Measurements from ENCODE around the gene PM20D2.
"Not testable (repeated sequence)": the region's sequence is repeated elsewhere in the genome, so short reads cannot be mapped to it uniquely, and the experiment has no call there.

PM20D2 gene, protein sequence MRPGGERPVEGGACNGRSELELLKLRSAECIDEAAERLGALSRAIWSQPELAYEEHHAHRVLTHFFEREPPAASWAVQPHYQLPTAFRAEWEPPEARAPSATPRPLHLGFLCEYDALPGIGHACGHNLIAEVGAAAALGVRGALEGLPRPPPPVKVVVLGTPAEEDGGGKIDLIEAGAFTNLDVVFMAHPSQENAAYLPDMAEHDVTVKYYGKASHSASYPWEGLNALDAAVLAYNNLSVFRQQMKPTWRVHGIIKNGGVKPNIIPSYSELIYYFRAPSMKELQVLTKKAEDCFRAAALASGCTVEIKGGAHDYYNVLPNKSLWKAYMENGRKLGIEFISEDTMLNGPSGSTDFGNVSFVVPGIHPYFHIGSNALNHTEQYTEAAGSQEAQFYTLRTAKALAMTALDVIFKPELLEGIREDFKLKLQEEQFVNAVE

DNA sequence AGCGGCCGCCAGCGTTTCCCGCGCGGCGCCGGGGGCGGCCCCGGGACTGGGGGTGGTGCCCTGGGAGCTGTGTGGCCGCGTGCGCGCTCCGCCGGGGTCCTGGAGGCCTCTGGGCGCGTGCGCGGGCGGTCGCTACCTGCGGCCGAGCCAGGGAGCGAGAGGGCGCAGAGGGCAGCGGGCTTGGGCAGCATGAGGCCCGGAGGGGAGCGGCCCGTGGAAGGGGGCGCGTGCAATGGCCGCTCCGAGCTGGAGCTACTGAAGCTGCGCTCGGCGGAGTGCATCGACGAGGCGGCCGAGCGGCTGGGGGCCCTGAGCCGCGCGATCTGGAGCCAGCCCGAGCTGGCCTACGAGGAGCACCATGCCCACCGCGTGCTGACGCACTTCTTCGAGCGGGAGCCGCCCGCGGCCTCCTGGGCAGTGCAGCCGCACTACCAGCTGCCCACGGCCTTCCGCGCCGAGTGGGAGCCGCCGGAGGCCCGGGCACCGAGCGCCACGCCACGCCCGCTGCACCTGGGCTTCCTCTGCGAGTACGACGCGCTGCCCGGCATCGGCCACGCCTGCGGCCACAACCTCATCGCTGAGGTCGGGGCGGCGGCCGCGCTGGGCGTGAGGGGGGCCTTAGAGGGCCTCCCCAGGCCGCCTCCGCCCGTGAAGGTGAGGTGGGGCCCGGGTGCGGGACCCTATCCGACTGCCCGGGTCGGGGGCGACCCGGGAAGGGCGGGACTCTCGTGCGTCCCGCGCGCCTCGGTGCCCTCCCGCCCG is at the start of gene PM20D2:
Gene PM20D2, plus strand, starts transcription at position 100 of the 762 bp plus-strand sequence. Its CDS starts 90 bp downstream, at position 190.
- FAIRE-seq = no peak

DNA sequence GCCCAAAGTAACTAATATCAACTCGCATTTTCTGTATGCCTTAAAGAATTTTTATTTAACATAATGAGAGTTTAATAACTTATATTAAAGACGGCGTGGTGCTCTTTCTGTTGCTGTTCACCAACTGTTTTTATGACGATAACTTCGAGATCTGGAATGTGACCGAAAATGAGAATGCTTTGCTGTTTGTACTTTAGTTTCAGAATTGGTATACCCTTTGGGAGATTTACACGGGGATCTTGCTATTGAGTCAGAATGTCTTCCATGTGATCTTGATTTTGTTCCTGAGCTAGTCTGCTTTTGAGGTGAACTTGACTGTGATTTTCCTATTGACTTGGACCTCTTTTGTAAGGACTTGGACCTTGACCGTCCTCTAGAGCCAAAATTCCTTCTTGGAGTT is 47.4 kb upstream of the PM20D2 start:
- FAIRE-seq = no peak

DNA sequence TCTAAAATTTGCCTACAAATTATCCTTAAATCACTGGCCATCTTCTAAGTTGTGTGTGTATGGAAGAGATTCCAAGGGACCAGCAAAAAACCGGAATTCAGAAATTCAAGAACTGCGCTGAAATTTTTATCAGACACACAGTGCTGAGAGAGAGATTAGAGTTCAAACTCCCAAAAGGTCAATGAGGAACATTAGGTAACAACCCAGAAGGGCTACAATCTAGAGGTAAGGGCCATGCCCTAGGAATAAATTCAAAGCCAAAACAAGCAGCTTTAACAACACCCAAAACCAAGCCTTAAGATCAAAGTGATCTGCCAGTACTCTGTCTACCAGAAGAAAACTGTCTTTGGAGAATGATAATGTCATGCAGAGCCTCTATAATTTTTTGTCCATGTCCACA is 45.7 kb upstream of the PM20D2 start:
- FAIRE-seq = no peak

DNA sequence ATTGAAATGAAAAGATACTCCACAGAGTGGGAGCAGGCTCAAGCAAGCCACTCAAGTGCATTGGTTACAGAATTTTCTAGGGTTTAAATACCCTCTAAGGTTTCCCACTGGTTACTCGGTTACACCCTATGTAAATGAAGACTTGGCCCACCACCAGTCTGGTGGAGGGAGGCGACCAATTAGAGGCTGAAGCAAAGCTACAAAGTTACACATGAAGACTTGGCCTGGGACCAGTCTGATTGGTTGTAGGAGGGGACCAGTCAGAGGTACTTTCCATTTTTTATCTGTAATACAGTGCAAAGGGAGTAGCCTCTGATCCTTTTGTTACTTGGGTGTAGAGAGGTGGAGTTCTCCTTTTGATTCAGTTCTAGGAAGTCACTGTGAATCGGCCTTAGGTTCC is 35.6 kb upstream of the PM20D2 start:
- no peak for FAIRE-seq

DNA sequence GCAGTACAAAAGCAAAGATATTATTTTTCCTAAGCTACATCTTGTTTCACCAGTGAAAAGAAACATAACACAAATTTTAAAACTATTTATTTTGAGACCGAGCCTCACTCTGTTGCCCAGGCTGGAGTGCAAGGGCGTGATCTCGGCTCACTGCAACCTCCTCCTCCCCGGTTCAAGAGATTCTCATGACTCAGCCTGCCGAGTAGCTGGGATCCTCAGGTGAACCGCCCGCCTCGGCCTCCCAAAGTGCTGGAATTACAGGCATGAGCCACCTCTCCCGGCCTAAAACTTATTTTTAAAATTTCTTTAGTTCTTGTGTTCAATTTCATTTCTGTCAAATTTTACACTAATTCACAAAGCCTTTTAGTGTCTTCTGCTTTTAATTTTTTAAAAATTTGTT is 33.9 kb upstream of the PM20D2 start:
- no peak for FAIRE-seq

DNA sequence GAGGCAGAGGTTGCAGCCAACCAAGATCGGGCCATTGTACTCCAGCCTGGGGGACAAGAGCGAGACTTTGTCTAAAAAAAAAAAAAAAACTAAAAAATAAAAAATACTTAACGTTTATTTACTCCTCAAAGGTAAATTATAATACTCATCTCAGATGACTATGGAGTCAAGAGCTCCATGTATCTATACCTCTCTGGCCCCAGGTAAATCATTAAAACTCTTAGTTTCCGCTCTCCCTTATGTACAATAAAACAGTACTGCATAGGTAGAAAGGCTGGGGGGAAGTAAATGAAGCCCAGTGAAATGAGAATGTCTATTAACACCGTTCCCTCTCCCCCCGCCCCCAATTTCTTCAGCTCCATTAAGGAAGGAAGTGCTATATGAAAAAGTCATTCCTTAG is 29.2 kb upstream of the PM20D2 start:
- no peak for FAIRE-seq

DNA sequence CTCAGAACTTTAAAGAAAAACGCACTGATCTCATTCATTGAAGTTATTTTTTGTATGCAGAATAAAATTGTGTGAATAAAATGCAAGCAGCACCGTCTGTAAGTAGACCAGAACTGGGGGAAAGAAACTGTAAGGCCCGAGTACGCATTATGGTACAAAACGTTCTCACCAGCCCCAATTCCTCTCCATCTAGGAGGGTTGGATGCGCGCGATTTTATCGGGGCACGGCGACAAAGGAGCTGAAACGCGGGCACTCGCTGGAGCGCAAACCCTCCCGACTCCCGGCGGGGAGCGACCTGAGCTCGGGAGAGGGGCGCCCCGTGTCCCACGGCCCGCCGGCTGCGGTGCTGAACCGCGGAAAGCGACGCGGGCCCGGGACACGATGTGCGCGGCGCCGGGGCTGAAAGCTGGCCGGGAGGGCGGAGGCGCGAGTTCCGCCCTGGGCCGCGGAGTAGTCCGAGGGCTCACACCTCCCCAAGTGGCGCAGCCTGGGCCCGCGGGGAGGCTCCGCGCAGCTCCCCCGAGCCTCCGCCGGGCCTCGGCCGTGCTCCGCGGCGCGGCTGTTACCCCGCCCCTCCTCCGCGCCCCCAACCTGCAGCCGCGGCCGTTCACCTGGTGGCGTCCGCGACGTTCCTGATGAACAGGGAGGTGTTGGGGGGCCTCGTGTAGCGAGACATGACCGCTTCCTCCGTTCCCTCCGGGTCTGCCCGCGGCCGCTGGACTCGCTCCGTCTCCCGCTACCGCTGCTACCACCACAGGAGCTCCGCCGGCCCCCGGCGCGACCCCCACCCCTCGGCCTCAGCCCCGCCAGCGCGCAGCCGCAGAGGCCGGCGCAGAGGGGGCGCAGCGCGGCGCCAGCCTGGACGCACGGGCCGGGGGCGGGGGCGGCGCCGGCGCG is 28.4 kb upstream of the PM20D2 start, which contains the start of gene SRSF12:
Gene SRSF12, minus strand, starts transcription at position 861 of the 898 bp plus-strand sequence. Its CDS starts 184 bp downstream, at position 677.
- no peak for FAIRE-seq

DNA sequence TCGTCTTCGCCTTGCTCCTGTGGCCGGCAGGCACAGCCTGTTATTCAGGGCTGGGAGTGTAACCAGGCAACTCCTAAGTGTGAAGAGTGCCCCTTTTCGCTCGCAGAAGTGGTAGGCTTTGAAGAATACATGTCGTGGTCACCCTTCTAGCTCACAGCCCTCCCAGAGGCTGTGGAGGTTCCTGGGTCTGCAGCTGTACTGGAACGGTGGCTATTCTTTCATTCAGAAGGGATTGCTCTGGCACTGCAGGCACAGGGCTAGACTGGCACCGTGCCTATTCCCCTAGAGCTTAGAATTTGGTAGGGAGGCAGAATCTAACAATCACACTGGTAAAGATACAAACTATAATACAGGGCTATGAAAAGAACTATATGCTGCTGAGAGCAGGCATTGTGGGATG is 26.9 kb upstream of the PM20D2 start:
- no peak for FAIRE-seq

DNA sequence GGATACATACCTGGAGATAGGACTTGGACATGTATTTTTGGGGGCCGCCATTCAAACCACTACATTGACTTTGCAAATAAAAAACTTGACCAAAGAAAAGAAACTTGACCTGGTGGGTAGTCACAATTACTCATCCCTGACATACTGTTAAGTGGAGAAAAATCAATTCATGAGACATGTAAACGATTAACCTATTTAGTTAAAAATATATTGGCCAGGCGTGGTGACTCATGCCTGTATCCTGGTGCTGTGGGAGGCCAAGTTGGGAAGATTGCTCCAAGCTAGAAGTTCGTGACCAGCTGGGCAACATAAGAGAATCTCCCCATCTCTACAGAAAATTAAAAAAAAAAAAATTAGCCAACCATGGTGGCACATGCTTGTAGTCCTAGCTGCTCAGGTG is 25.5 kb upstream of the PM20D2 start:
- FAIRE-seq = no peak

DNA sequence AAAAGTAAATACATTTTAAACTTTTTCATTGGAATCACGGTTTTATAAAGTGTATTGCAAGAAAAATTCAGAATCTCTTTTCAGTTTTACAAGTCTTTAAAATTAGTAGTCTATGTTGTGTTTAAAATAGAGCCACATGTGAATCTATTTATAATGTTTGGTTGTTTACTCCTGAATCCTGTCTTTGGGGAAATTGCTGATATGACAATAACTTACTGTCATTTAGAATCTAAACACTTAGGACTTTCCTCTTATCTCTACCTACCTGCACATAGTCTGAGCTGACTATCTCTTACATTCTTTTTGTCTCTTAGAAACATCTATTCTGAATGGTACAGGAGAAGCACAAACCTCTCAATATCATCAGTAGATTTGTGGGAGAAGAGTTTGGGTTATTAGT is 23.9 kb upstream of the PM20D2 start:
- FAIRE-seq = peak; percentile 73

DNA sequence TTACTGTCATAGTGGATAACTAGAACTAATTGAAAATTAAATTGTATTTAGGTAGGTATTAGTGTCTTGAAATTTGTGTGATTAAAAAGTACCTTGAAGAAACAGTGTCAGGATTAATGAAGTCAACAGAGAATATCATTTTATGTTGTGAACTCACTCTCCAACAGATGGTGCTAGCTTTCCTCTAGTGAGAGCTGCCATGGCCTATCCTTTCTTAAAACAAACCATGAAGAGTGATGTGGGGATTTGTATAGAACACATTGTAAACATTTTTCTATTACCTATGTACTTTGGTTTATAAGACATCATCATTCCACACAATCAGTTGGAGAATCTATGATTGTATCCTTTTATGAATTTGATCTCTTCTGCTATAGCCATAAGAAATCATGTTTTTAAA is 23.2 kb upstream of the PM20D2 start:
- FAIRE-seq = peak; percentile 87

DNA sequence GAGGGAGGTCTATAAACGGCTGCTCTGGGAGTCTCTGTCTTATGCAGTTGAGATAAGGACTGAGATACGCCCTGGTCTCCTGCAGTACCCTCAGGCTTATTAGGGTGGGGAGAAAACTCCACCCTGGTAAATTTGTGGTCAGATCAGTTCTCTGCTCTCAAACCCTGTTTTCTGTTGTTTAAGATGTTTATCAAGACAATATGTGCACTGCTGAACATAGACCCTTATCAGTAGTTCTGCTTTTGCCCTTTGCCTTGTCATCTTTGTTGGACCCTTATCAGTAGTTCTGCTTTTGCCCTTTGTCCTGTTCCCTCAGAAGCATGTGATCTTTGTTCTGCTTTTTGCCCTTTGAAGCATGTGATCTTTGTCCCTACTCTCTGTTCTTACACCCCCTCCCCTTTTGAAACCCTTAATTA is 17.6 kb upstream of the PM20D2 start:
- FAIRE-seq = not testable (repeated sequence)

DNA sequence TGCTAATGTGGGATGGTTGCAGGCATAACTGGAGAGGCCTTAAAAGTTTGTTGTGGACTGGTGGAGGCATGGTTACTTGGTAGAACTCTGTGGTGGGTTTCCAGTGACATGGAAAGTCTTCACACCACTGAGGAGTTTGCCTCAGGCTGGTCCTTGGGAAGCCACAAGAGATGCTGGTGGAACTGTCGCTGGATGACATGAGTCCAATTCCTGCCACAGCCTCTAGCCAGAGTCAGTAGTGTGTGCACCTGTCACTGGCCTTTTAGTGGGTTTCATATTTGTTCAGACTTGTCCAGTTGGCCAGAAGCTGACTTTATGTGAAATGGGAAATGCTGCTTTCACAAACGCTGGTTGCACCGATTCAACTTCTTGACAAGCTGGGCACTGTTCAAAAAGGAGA is 14.3 kb upstream of the PM20D2 start:
- no peak for FAIRE-seq

DNA sequence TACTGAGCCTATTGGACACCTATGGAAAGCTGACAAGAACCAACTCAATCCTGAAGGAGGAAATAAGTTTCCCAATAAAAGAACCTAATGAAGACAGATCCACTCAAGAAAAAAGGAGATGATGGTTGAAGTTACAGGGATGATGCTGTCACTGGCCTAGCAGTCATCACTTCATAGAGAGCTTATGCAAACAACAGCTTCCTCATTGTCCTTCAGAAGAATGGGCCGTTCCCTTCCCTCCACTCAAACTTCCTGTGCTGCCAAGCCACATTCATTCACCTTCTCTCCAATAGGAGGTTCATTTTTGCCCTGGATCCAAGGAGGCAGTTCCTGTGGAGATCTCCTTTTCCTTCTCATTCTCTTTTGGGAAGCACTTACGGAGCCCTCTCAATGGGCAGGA is 13.8 kb upstream of the PM20D2 start:
- no peak for FAIRE-seq

DNA sequence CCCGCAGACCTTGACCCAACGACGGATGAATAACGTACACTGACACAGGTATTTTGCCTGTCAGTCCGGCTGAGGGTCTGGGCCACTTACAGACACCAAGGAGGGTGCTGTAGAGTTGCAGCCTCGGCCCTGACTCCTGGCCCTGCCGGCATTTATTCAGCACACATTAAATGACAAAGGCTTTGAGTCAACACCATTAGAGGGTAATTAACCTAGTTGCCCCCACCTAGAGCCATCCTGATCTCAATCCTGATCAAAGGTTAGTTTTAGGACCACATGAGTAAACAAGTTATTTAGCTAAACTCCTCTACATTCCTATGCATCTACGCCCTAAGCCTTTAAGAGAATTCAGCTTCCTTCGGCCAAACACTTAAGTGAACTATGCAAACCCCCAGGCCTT is 11.9 kb upstream of the PM20D2 start:
- FAIRE-seq = no peak

DNA sequence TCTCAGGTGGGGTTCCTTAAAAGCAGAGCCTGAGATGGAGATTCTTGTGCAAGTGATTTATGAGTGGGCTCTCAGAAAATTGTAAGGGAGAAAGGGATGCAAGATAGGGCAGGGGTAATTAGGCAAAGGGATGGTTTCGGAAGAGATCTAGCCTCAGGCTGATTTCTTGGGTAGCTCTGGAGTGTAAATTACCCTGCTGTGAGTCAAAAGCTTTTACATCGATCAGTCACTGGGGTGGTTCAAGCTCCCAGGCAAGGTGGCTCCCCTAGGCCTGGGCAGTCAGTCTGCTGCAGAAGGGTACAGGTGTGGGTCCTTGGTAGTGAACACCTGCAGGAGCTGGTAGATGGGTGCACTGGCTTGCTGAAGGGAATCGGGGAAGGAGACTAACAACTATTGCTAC is 11.1 kb upstream of the PM20D2 start:
- FAIRE-seq = no peak

DNA sequence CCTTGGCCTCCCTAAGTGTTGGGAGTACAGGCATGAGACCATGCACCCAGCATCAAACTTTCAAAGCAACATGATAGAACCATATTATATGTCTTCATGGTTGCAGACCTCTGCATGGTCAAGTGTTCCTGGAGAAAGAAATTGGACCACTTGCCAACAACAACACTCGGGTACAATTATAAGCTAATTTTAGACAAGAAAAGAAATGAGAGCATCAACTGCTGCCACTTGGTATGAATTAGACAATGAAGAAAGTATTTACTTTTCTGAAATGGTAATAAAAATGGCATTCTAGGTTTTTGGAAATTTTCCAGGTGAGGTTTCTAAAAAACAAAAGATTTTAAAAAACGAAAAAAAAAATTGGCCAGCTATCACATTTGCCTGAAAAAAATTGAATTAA is 7.7 kb upstream of the PM20D2 start:
- FAIRE-seq = no peak

DNA sequence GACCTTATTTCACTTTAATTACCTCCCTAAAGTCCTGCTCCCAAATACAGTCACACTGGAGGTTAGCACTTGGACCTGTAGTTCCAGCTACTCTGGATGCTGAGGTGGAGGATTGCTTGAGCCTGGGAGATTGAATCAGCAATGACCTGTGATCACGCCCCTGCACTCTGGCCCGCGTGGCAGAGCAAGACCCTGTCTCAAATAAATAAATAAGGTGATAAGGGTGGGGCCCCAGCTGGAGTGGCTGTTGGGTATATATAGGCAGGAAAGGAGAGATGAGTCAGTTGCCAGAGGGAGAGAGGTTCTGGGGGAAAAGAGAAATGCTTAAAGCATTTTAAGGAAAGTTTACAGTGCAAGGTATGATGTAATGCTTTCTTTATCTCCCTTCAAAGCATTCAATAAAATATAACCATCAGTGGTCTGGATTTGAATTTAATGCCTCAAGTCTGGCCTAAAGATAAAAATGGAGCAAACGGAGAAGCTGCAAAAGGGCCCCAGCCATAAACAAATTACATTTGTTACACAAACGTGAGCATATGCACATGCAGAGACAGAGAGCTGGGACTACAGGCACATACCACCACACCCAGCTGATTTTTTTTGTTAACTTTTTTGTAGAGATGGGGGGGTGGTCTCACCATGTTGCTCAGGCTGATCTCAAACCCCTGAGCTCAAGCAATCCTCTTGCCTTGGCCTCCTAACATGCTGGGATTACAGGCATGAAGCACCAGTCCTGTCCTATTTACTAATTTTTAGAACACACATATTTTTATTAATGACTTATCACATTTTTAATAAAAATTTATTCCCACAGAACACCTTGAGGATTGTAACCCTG is 6.1 kb upstream of the PM20D2 start:
- no peak for FAIRE-seq

DNA sequence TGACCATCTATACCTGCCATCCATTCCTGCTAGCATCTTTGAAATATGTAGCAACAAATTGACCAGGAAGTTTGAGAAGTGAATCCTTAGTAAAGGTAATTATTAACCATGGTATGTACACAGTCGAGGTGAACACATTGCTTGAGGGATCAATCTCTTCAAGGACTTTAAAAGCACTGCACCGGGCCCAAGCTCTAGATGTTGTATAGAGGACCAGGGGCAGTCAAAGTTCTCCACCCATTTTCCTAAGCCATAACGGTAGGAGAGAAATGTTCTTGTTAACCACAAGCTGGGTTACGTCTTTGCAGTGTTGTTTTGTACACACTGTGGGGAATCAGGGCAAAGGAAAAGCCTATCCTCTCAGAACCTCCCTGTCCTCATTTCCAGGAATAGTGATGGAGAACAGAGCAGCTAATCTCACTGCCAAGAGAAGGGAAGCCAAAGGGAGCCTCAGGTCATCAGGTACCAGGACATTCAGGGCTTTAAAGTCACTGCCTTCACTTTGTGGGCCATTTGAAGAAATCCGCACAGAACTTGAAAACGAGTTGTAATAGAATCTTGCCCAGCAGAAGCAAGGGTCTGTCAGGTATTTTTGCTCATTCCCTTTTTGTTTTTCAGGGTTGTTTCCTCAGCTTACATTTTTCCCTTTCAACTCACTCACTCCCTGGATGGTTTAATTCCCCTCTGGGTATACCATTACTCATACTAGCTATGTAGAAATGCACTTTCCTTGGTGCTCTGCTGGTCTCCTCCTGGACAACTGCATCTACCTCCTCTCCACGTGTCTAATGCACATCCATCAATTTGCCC is 5.3 kb upstream of the PM20D2 start:
- no peak for FAIRE-seq

DNA sequence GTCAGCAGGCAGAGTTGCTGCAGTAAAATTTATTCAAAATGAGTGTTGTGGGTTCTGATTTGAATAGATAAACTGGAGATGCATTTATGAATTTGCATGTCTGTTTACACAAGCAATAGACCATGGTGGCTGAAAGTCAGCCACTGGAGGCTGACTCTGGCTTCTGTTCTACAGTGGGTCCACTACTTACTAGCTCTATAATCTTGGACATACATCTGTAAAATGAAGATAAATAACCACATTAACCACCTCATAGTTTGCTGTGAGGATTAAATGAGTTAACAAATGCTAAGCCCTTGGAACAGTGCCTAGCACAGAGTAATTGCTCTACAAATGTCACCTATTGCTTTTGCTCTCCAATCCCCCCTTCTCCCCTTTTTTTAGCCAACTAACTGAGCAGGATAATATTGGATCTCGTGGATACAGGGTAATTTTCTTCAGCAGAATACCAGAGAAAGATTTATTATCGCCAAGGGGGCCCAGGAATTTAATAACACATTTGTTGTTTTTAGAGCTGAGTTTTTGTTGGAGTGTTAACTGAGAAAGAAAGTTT is 1.4 kb upstream of the PM20D2 start:
- no peak for FAIRE-seq

Data from colon (tissue), 2 donors.